Measurements from ENCODE around the gene RNF224.
A peak's percentile ranks its signal among the peaks of the same experiment; 100 is the strongest.

Gene RNF224

GRCh38 chr9:137273611-137274320 lies 46.5 kb downstream of the RNF224 start:
- no peak for DNase-seq (ENCODE audit: low spot score)

GRCh38 chr9:137275203-137275587 lies 47.9 kb downstream of the RNF224 start:
- no peak for DNase-seq (ENCODE audit: low spot score)

- DNase-seq (ENCODE audit: low spot score), result no peak
These were observed 48.5 kb downstream of the RNF224 start for GRCh38 chr9:137275588-137276472.

- DNase-seq (ENCODE audit: low spot score), result peak; percentile 51
These were observed 49.4 kb downstream of the RNF224 start for GRCh38 chr9:137276473-137277328.

GRCh38 chr9:137277329-137278041 lies 50.2 kb downstream of the RNF224 start, which contains the start of gene TOR4A:
Gene TOR4A (plus strand): TSS chr9:137277726. CDS start chr9:137278690, 964 bp downstream.
- DNase-seq (ENCODE audit: low spot score), result peak; percentile 94

- DNase-seq (ENCODE audit: low spot score), result no peak
These were observed 50.9 kb downstream of the RNF224 start for GRCh38 chr9:137278061-137278701.

Data from LoVo (cell line).